Prostate gland (tissue), 2 donors: ENCODE measurements around the gene MYL10.

Experiments
- CTCF ChIP-seq, 4 experiments: fragments of 200-600 bp in 2 of 4; fragments of 450-650 bp in 2 of 4; sonication (generic) in 2 of 4; IDR thresholded peaks; 1 replicate in 3 of 4; 2 replicates in 1 of 4; pipeline ENCODE4 v1.5.1; 2016 to 2019; ENCODE audit warnings: antibody characterized with exemption in 4 of 4, mild to moderate bottlenecking in 2 of 4, moderate library complexity in 2 of 4
- POLR2AphosphoS5 ChIP-seq: sonication (generic); formaldehyde crosslinking; IDR thresholded peaks from one replicate; pipeline ENCODE4 v1.6.1; 2017; ENCODE audit warnings: antibody characterized with exemption

GRCh38 chr7:101602082-101602481, 27.0 kb downstream of the MYL10 start:
- TF ChIP-seq POLR2AphosphoS5 (no peak), CTCF (IDR thresholded peaks at IDR 0.05) (no peak)
